ENCODE measurements around the gene CDC42.

The CDC42 gene

DNA sequence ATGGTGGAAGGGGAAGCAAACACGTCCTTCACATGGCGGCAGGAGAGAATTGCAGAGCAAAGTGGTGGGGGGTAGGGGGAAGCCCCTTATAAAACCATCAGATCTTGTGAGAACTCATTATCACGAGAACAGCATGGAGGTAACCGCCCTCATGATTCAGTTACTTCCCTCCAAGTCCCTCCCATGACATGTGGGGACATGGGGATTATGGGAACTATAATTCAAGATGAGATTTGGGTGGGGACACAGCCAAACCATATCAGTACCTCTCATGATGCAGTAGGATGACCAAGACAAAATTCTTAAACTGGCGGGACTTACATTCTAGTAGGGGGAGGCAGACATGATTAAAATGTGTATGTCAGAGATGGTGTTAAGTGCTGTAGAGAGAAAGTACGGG lies 51.6 kb downstream of the CDC42 start:
- H3K36me3 ChIP-seq (ENCODE audit: insufficient read depth, low read length), result peaks cover 7% of the 10 kb centered on the region; the same call in 1 of the 2 replicates
- H3K79me2 ChIP-seq (ENCODE audit: insufficient read depth, low read length), result no peaks in the 10 kb centered on the region

DNA sequence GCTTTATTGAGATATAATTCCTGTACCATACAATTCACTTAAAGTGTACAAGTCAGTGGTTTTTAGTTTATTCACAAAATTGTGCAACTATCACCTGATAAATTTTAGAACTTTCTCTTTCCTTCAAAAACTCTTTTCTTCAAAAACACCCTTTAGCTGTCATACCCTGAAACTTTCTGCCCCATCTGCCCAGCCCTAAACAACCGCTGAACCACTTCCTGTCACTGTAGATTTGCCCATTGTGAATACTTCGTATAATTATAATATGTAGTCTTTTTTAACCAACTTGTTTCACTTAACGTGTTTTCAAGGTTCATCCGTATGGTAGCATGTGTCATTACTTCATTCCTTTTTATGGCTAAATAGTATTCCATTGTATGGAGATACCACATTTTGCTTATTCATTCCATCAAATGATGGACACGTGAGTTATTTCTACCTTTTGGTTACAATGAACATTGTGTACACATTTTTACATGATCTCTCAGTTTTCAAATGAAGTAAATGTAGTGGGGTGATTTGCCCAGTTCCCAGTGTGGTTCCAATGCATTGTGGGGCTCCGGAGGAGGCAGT lies 52.4 kb downstream of the CDC42 start:
- Histone ChIP-seq H3K9me3 (ENCODE audit: insufficient read depth, low read depth, low read length) (no peaks in the 10 kb centered on the region), H3K4me3 (ENCODE audit: low read length, poor library complexity, severe bottlenecking) (no peak overlapping the region), H3K9me2 (replicated peaks; ENCODE audit: low read depth, low read length) (no peaks in the 10 kb centered on the region), H3K4me1 (ENCODE audit: insufficient read depth, low read length, poor library complexity, severe bottlenecking) (peaks cover 9% of the 10 kb centered on the region), H3F3A (ENCODE audit: low read depth) (no peaks in the 10 kb centered on the region), H3K36me3 (ENCODE audit: insufficient read depth, low read length) (peaks cover 6% of the 10 kb centered on the region; the same call in 1 of the 2 replicates), H2AFZ (ENCODE audit: low read length) (no peak overlapping the region), H3K79me2 (ENCODE audit: insufficient read depth, low read length) (no peaks in the 10 kb centered on the region), H4K20me1 (ENCODE audit: insufficient read depth, low read length, poor library complexity, severe bottlenecking) (peaks cover 18% of the 10 kb centered on the region), H3K4me2 (ENCODE audit: low read depth, low read length, poor library complexity, severe bottlenecking) (peak overlapping the region; percentile 7), H3K27me3 (ENCODE audit: insufficient read depth, low read length, poor library complexity, severe bottlenecking) (no peaks in the 10 kb centered on the region), H3K9ac (ENCODE audit: low read depth, low read length, poor library complexity, severe bottlenecking) (no peak overlapping the region)
- TF ChIP-seq EZH2phosphoT487 (IDR thresholded peaks at IDR 0.05; ENCODE audit: borderline replicate concordance), result no peak
- TF ChIP-seq, protein P1, sequence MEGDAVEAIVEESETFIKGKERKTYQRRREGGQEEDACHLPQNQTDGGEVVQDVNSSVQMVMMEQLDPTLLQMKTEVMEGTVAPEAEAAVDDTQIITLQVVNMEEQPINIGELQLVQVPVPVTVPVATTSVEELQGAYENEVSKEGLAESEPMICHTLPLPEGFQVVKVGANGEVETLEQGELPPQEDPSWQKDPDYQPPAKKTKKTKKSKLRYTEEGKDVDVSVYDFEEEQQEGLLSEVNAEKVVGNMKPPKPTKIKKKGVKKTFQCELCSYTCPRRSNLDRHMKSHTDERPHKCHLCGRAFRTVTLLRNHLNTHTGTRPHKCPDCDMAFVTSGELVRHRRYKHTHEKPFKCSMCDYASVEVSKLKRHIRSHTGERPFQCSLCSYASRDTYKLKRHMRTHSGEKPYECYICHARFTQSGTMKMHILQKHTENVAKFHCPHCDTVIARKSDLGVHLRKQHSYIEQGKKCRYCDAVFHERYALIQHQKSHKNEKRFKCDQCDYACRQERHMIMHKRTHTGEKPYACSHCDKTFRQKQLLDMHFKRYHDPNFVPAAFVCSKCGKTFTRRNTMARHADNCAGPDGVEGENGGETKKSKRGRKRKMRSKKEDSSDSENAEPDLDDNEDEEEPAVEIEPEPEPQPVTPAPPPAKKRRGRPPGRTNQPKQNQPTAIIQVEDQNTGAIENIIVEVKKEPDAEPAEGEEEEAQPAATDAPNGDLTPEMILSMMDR (conservative IDR thresholded peaks at IDR 0.05; ENCODE audit: low read length), result no peak

More for the DNA sequence above, 51.6 kb downstream of the CDC42 start:
- TF ChIP-seq, protein P1 (conservative IDR thresholded peaks at IDR 0.05; ENCODE audit: low read length), result no peak
- no peak for TF ChIP-seq EZH2phosphoT487 (IDR thresholded peaks at IDR 0.05; ENCODE audit: borderline replicate concordance)
- H3K9ac ChIP-seq (ENCODE audit: low read depth, low read length, poor library complexity, severe bottlenecking), result no peak overlapping the region
- no peak overlapping the region for H2AFZ ChIP-seq (ENCODE audit: low read length)
- no peak overlapping the region for H3K4me2 ChIP-seq (ENCODE audit: low read depth, low read length, poor library complexity, severe bottlenecking)
- no peaks in the 10 kb centered on the region for H3K9me3 ChIP-seq (ENCODE audit: insufficient read depth, low read depth, low read length)
- no peak overlapping the region for H3K4me3 ChIP-seq (ENCODE audit: low read length, poor library complexity, severe bottlenecking)
- H3K9me2 ChIP-seq (replicated peaks; ENCODE audit: low read depth, low read length), result no peaks in the 10 kb centered on the region
- peaks cover 18% of the 10 kb centered on the region for H4K20me1 ChIP-seq (ENCODE audit: insufficient read depth, low read length, poor library complexity, severe bottlenecking)
- H3F3A ChIP-seq (ENCODE audit: low read depth), result no peaks in the 10 kb centered on the region
- peaks cover 9% of the 10 kb centered on the region for H3K4me1 ChIP-seq (ENCODE audit: insufficient read depth, low read length, poor library complexity, severe bottlenecking)
- H3K27me3 ChIP-seq (ENCODE audit: insufficient read depth, low read length, poor library complexity, severe bottlenecking), result no peaks in the 10 kb centered on the region

DNA sequence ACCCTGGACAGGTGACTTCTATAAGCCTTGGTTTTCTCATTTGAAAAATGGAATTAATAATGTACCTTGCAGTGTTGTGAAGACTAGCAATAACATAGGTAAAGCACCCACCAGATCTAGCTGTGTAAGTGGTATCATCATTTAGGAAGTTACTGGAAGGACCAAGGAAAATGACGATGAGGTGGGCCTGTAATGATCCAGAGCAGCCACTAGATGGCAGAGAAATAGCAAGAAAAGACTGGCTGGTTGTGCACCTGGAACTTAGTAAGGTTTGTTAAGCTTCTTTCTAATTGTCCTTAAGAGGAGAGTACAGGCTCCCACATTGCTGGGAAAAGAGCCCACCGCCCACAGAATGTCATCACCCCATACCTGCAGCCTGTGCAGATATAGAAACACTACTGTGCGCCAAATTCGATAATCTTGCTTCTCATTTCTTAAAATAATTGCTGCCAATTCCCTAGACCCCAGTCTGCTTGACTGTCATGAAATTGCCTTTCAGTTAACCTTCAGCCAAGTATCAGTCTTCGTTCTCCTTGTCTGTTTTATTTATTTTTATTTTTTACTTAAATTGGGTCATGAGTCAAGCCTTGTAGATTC lies 53.2 kb downstream of the CDC42 start:
- Histone ChIP-seq H3K27me3 (ENCODE audit: insufficient read depth, low read length, poor library complexity, severe bottlenecking) (no peaks in the 10 kb centered on the region), H2AFZ (ENCODE audit: low read length) (no peak overlapping the region), H3K4me2 (ENCODE audit: low read depth, low read length, poor library complexity, severe bottlenecking) (no peak overlapping the region), H3K9me2 (replicated peaks; ENCODE audit: low read depth, low read length) (no peaks in the 10 kb centered on the region), H3K36me3 (ENCODE audit: insufficient read depth, low read length) (peaks cover 6% of the 10 kb centered on the region; the same call in 1 of the 2 replicates), H3F3A (ENCODE audit: low read depth) (no peaks in the 10 kb centered on the region), H3K79me2 (ENCODE audit: insufficient read depth, low read length) (no peaks in the 10 kb centered on the region), H3K4me3 (ENCODE audit: low read length, poor library complexity, severe bottlenecking) (no peak overlapping the region), H3K9me3 (ENCODE audit: insufficient read depth, low read depth, low read length) (no peaks in the 10 kb centered on the region), H4K20me1 (ENCODE audit: insufficient read depth, low read length, poor library complexity, severe bottlenecking) (peaks cover 18% of the 10 kb centered on the region), H3K4me1 (ENCODE audit: insufficient read depth, low read length, poor library complexity, severe bottlenecking) (peaks cover 9% of the 10 kb centered on the region), H3K9ac (ENCODE audit: low read depth, low read length, poor library complexity, severe bottlenecking) (no peak overlapping the region)
- TF ChIP-seq, protein P1 (conservative IDR thresholded peaks at IDR 0.05; ENCODE audit: low read length), result peak; percentile 89
- no peak for TF ChIP-seq EZH2phosphoT487 (IDR thresholded peaks at IDR 0.05; ENCODE audit: borderline replicate concordance)
